Endodermal cell (in vitro differentiated cells): ENCODE data around the gene ZRANB3. TPM values are rescaled to one million over a fixed set of nuclear protein-coding genes. Genes with fewer than 3 reads are reported as not detected.
"Not testable (repeated sequence)": the region's sequence is repeated elsewhere in the genome, so short reads cannot be mapped to it uniquely, and the experiment has no call there.

Experiments used
- DNase-seq: peaks from one replicate; pipeline ENCODE4 v3.0.0-alpha.2; 2017
- H3K27ac ChIP-seq: 2 replicates; pipeline ENCODE4 v1.5.1; 2013; ENCODE audit warnings: mild to moderate bottlenecking, low read depth, low read length, moderate library complexity
- H3K27me3 ChIP-seq: 2 replicates; pipeline ENCODE4 v1.6.1; 2013; ENCODE audit warnings: mild to moderate bottlenecking, low read length, moderate library complexity; ENCODE audit not compliant: insufficient read depth, control insufficient read depth, poor library complexity, severe bottlenecking
- H3K36me3 ChIP-seq: 2 replicates; pipeline ENCODE4 v1.7.0; 2013; ENCODE audit warnings: mild to moderate bottlenecking, low read length, moderate library complexity; ENCODE audit not compliant: control insufficient read depth, insufficient read depth
- H3K4me1 ChIP-seq: one replicate; pipeline ENCODE4 v1.7.0; 2013; ENCODE audit warnings: low read length; ENCODE audit not compliant: control insufficient read depth, insufficient read depth
- H3K4me3 ChIP-seq: 2 replicates; pipeline ENCODE4 v1.5.1; 2013; ENCODE audit warnings: mild to moderate bottlenecking, low read length, moderate library complexity
- H3K9ac ChIP-seq: 2 replicates; pipeline ENCODE4 v1.6.1; 2013; ENCODE audit warnings: mild to moderate bottlenecking, low read length, moderate library complexity; ENCODE audit not compliant: poor library complexity, severe bottlenecking; ENCODE audit errors: extremely low read depth
- H3K9me3 ChIP-seq: 2 replicates; pipeline ENCODE4 v1.6.1; 2013; ENCODE audit warnings: mild to moderate bottlenecking, low read length, moderate library complexity; ENCODE audit not compliant: control insufficient read depth
- H3K27ac Mint-ChIP-seq: 2 replicates; pipeline ENCODE4 v1.8.0; 2020; ENCODE audit warnings: mixed read lengths
- H3K27me3 Mint-ChIP-seq: 2 replicates; pipeline ENCODE4 v1.8.0; 2021; ENCODE audit warnings: mild to moderate bottlenecking, mixed read lengths; ENCODE audit not compliant: insufficient read depth
- H3K36me3 Mint-ChIP-seq: 2 replicates; pipeline ENCODE4 v1.8.0; 2020; ENCODE audit warnings: low read depth, mixed read lengths
- H3K4me1 Mint-ChIP-seq: 2 replicates; pipeline ENCODE4 v1.8.0; 2020; ENCODE audit warnings: mixed read lengths
- H3K4me3 Mint-ChIP-seq: 2 replicates; pipeline ENCODE4 v1.8.0; 2020; ENCODE audit warnings: mild to moderate bottlenecking, moderate library complexity, mixed read lengths
- H3K9me3 Mint-ChIP-seq: 2 replicates; pipeline ENCODE4 v1.8.0; 2020; ENCODE audit warnings: mild to moderate bottlenecking, mixed read lengths
- CTCF ChIP-seq: fragments of 200-600 bp; sonication (generic); conservative IDR thresholded peaks from 2 replicates; pipeline ENCODE4 v1.5.0; 2021; ENCODE audit warnings: antibody characterized with exemption, mild to moderate bottlenecking
- WGBS, 2 experiments: methylation state at CpG; one replicate each; pipeline versions ENCODE4 v1.1.5 to v1.1.7; 2013; ENCODE audit warnings: missing lambda C conversion rate in 2 of 2, mixed read lengths in 1 of 2; ENCODE audit not compliant: insufficient coverage in 1 of 2, insufficient read length in 1 of 2; 5-methylcytosine and 5-hydroxymethylcytosine counted together
- total RNA-seq, 2 donors: library from RNA; stranded (reverse); fragmentation: NEBNext Ultra II Directional in 1 of 2; extraction: Animal tissue kit (Norgen Biotek cat#: 25700) in 1 of 2; gene quantifications; 2 replicates in 1 of 2; 3 replicates in 1 of 2; pipeline ENCODE4 v1.2.1, GENCODE V29; 2021

The ZRANB3 gene
- total RNA-seq, 2 donors from 2014 or later, result 17.2 to 20.7 TPM

- H3K4me3 Mint-ChIP-seq, result no peak overlapping the region
Observed at GRCh38 chr2:135456431-135456830, 74.6 kb downstream of the ZRANB3 start.

DNA sequence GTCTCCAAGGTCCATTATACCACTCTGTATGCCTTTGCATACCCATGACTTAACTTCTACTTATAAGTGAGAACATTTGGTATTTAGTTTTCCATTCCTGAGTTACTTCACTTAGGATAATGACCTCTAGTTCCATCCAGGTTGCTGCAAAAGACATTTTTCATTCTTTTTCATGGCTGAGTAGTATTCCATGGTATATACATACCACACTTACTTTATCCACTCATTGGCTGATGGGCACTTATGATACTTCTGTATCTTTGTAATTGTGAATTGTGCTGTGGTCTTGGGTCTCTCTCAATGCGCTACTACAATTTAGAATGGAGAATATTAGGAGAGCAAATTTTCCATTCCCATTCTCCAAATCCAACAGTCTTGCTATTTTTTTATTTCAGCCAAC lies 76.4 kb downstream of the ZRANB3 start:
- Histone ChIP-seq H3K9ac (no peak overlapping the region), H3K27ac (no peak overlapping the region), H3K4me3 (peak overlapping the region; percentile 61), H3K36me3 (no peaks in the 10 kb centered on the region), H3K4me1 (no peaks in the 10 kb centered on the region), H3K27me3 (no peaks in the 10 kb centered on the region), H3K9me3 (peaks cover 58% of the 10 kb centered on the region)
- Mint-ChIP-seq H3K36me3 (peaks cover 46% of the 10 kb centered on the region), H3K4me3 (no peak overlapping the region), H3K27me3 (no peaks in the 10 kb centered on the region), H3K9me3 (peaks cover 68% of the 10 kb centered on the region), H3K4me1 (peaks cover 2% of the 10 kb centered on the region), H3K27ac (no peak overlapping the region)
- WGBS, 2 experiments, result no CpG with 5 or more reads among the region's 1 CpG
- TF ChIP-seq CTCF, result no peak
- DNase-seq, result no peak

More at GRCh38 chr2:135456431-135456830, 74.6 kb downstream of the ZRANB3 start:
- WGBS, 2 experiments, result 98% methylated on average over 2 of the region's 2 CpGs; no CpG with 5 or more reads in 1 of the 2 experiments
- Mint-ChIP-seq H3K27me3 (no peaks in the 10 kb centered on the region), H3K4me1 (peaks cover 2% of the 10 kb centered on the region), H3K9me3 (peaks cover 57% of the 10 kb centered on the region), H3K27ac (no peak overlapping the region), H3K36me3 (peaks cover 42% of the 10 kb centered on the region)
- H3K4me3 ChIP-seq, result no peak overlapping the region
- peaks cover 55% of the 10 kb centered on the region for H3K9me3 ChIP-seq
- TF ChIP-seq CTCF, result no peak
- H3K4me1 ChIP-seq, result no peaks in the 10 kb centered on the region
- H3K27me3 ChIP-seq, result no peaks in the 10 kb centered on the region
- no peak overlapping the region for H3K9ac ChIP-seq
- no peak overlapping the region for H3K27ac ChIP-seq
- no peaks in the 10 kb centered on the region for H3K36me3 ChIP-seq
- DNase-seq, result no peak

DNA sequence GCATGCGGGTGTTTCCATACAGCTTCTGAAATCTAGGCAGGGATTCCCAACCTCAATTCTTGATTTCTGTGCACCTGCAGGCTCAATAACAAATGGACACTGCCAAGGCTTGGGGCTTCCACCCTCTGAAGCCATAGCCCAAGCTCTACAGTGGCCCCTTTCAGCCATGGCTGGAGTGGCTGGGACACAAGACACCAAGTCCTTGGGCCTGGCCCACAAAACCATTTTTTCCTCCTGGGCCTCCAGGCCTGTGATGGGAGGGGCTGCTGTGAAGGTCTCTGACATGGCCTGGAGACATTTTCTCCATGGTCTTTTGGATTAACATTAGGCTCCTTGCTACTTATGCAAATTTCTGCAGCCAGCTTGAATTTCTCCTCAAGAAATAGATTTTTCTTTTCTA lies 78.0 kb downstream of the ZRANB3 start:
- not testable (repeated sequence) for DNase-seq, H3K4me1 ChIP-seq, H3K4me1 Mint-ChIP-seq, H3K4me3 Mint-ChIP-seq, H3K27ac ChIP-seq, H3K27ac Mint-ChIP-seq, H3K9ac ChIP-seq, H3K4me3 ChIP-seq, H3K36me3 ChIP-seq, H3K27me3 Mint-ChIP-seq, H3K27me3 ChIP-seq
- Mint-ChIP-seq H3K9me3 (peaks cover 68% of the 10 kb centered on the region), H3K36me3 (peaks cover 49% of the 10 kb centered on the region)
- WGBS, 2 experiments, result 93 to 100% methylated on average over 1 of the region's 1 CpG
- peaks cover 58% of the 10 kb centered on the region for H3K9me3 ChIP-seq

GRCh38 chr2:135451966-135452365 lies 79.1 kb downstream of the ZRANB3 start:
- no peak overlapping the region for H3K4me3 ChIP-seq
- WGBS, 2 experiments, result 100% methylated on average over 1 of the region's 1 CpG; no CpG with 5 or more reads in 1 of the 2 experiments
- H3K9me3 ChIP-seq, result peaks cover 51% of the 10 kb centered on the region
- no peaks in the 10 kb centered on the region for H3K27me3 ChIP-seq
- Mint-ChIP-seq H3K36me3 (peaks cover 42% of the 10 kb centered on the region), H3K27me3 (no peaks in the 10 kb centered on the region), H3K4me1 (no peaks in the 10 kb centered on the region), H3K4me3 (no peak overlapping the region), H3K27ac (no peak overlapping the region), H3K9me3 (peaks cover 60% of the 10 kb centered on the region)
- no peak overlapping the region for H3K27ac ChIP-seq
- H3K4me1 ChIP-seq, result no peaks in the 10 kb centered on the region
- no peak for TF ChIP-seq CTCF
- no peak overlapping the region for H3K9ac ChIP-seq
- H3K36me3 ChIP-seq, result no peaks in the 10 kb centered on the region
- no peak for DNase-seq

DNA sequence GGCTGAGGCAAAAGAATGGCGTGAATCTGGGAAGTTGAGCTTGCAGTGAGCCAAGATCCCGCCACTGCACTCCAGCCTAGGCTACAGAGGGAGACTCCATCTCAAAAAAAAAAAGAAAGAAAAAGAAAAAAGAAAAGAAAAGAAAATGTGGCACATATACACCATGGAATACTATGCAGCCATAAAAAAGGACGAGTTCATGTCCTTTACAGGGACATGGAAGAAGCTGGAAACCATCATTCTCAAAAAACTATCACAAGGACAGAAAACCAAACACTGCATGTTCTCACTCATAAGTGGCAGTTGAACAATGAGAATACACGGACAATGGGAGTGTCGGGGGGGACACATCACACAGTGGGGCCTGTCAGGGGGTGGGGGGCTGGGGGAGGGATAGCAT lies 88.0 kb downstream of the ZRANB3 start:
- DNase-seq, H3K27ac ChIP-seq, H3K9ac ChIP-seq, H3K27ac Mint-ChIP-seq, H3K27me3 ChIP-seq, H3K36me3 ChIP-seq, H3K4me1 Mint-ChIP-seq, H3K36me3 Mint-ChIP-seq, H3K9me3 ChIP-seq, H3K4me1 ChIP-seq, H3K4me3 Mint-ChIP-seq, H3K4me3 ChIP-seq, H3K27me3 Mint-ChIP-seq: not testable (repeated sequence)
- 94% methylated on average over 4 of the region's 5 CpGs; no CpG with 5 or more reads in 1 of the 2 experiments for WGBS, 2 experiments
- H3K9me3 Mint-ChIP-seq, result peaks cover 11% of the 10 kb centered on the region
